OCI-LY7 (cell line): ENCODE measurements around the gene TFG.

Experiments used
- CTCF ChIP-seq: fragments of 200-600 bp; sonication (generic); conservative IDR thresholded peaks from 2 replicates; pipeline ENCODE4 v1.5.1; 2014; ENCODE audit warnings: mild to moderate bottlenecking, antibody characterized with exemption, low read length, moderate library complexity, mixed read lengths
- EZH2phosphoT487 ChIP-seq: fragments of 200-600 bp; sonication (generic); IDR thresholded peaks from 2 replicates; pipeline ENCODE4 v1.6.1; 2018; ENCODE audit warnings: low read depth, borderline replicate concordance, mild to moderate bottlenecking, mixed run types, antibody characterized with exemption, low read length, moderate library complexity, mixed read lengths

GRCh38 chr3:100717063-100717462, 7.8 kb downstream of the TFG start:
- TF ChIP-seq CTCF (no peak), EZH2phosphoT487 (no peak)
